NCI-H510A treated with DMSO at 0.1 percent for 48 hours (cell line): ENCODE data around the gene PRDX2.

Experiments used
- DNase-seq: peaks from one replicate; lab custom pipeline; 2025; lab: John Stamatoyannopoulos, UW

PRDX2 gene

GRCh38 chr19:12792051-12792852 is 9.3 kb downstream of the PRDX2 start:
- peak; percentile 72 for DNase-seq

- peak; percentile 92 for DNase-seq
Measured at GRCh38 chr19:12791345-12792050, 10.1 kb downstream of the PRDX2 start, which contains the start of gene JUNB. TSS of gene JUNB (plus strand) at chr19:12791486. CDS start at chr19:12791772, 286 bp downstream.

- DNase-seq = no peak
Measured at GRCh38 chr19:12790628-12791344, 10.8 kb downstream of the PRDX2 start.

- peak; percentile 93 for DNase-seq
Measured at GRCh38 chr19:12789904-12790619, 11.5 kb downstream of the PRDX2 start.

GRCh38 chr19:12789098-12789903 is 12.3 kb downstream of the PRDX2 start:
- no peak for DNase-seq

- no peak for DNase-seq
Measured at GRCh38 chr19:12788682-12789097, 12.9 kb downstream of the PRDX2 start.

GRCh38 chr19:12788042-12788681 is 13.4 kb downstream of the PRDX2 start:
- DNase-seq = no peak

GRCh38 chr19:12787458-12787857 is 14.1 kb downstream of the PRDX2 start:
- DNase-seq = no peak

GRCh38 chr19:12786952-12787351 is 14.6 kb downstream of the PRDX2 start:
- DNase-seq = no peak

- no peak for DNase-seq
Measured at GRCh38 chr19:12786141-12786870, 15.3 kb downstream of the PRDX2 start.

- DNase-seq = no peak
Measured at GRCh38 chr19:12785431-12786031, 16.1 kb downstream of the PRDX2 start.

- no peak for DNase-seq
Measured at GRCh38 chr19:12784871-12785430, 16.6 kb downstream of the PRDX2 start.

- DNase-seq = no peak
Measured at GRCh38 chr19:12784394-12784870, 17.2 kb downstream of the PRDX2 start.

- DNase-seq = no peak
Measured at GRCh38 chr19:12783849-12784393, 17.7 kb downstream of the PRDX2 start.

- DNase-seq = no peak
Measured at GRCh38 chr19:12783291-12783848, 18.2 kb downstream of the PRDX2 start.

- peak; percentile 24 for DNase-seq
Measured at GRCh38 chr19:12782424-12783290, 18.9 kb downstream of the PRDX2 start.

- no peak for DNase-seq
Measured at GRCh38 chr19:12782174-12782423, 19.5 kb downstream of the PRDX2 start.
